ENCODE results near the gene PLEKHA1. TPM values are rescaled to one million over a fixed set of nuclear protein-coding genes. Genes with fewer than 3 reads are reported as not detected.

Gene PLEKHA1
- total and polyA plus RNA-seq, 2 of the 13 experiments (the other 11 are each of a cell fraction or from before 2014, with no cell fraction given) = 32.2 to 53.3 TPM

DNA sequence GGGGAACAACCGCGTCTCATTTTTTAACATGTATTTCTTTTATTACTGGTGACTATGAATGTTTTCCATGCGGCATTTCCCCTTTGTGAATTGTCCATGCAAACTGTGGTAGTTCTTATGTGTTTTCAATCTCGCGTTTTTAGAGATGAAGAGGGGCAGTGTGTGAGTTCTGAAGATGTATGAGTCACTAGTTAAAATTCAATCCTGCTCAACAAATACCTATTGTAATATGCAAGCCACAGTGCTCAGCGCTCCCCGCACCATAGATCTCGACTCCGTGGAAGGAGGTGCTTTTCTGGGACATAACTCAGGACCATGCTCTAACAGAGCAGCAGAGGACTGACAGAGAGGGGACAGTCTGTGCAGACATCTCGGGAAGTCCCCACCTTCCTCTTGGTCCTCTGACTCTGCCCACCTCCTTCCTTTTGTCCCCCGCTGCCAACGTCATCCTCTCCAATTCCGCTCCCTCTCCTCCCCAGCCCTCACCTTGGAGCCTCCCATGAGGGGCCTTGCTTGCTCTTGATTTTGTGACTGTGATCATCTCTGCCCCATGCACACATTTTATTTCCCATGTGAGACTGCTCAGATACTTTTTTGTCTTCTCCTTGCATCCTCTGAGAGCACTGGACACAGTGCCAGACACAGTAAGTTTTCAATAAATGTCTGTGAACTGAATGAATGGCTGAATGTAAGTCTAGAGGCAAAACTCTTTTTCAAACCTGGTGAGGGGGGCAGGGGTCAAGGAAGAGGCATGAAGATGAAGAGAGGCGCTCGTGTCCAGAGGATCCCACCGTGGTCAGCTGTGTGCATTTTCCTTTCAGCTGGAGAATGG lies 42.7 kb upstream of the PLEKHA1 start (continued):
- TF ChIP-seq, protein P1, sequence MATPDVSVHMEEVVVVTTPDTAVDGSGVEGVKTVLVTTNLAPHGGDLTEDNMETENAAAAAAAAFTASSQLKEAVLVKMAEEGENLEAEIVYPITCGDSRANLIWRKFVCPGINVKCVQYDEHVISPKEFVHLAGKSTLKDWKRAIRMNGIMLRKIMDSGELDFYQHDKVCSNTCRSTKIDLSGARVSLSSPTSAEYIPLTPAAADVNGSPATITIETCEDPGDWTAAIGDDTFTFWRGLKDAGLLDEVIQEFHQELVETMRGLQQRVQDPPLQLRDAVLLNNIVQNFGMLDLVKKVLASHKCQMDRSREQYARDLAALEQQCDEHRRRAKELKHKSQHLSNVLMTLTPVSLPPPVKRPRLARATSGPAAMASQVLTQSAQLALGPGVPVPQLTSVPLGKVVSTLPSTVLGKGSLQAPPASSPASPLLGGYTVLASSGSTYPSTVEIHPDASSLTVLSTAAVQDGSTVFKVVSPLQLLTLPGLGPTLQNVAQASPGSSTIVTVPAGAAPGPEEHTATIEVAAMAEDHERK (CRISPR knock-in tag; IDR thresholded peaks at IDR 0.05; ENCODE audit: low read depth) = no peak
- TF ChIP-seq ZNF143 (CRISPR knock-in tag; IDR thresholded peaks at IDR 0.05) (no peak), ZNF274 (CRISPR knock-in tag; IDR thresholded peaks at IDR 0.05) (no peak), ADNP (CRISPR knock-in tag; IDR thresholded peaks at IDR 0.05) (no peak), TCF12 (IDR thresholded peaks at IDR 0.05) (no peak), TCF12 (CRISPR knock-in tag; IDR thresholded peaks at IDR 0.05) (no peak), NFIC (IDR thresholded peaks at IDR 0.05; ENCODE audit: low read length) (peak; percentile 36; the same call in 1 of the 2 replicates), RXRA (CRISPR knock-in tag; IDR thresholded peaks at IDR 0.05) (no peak), ZNF672 (CRISPR knock-in tag; IDR thresholded peaks at IDR 0.05) (no peak), PHF5A (CRISPR knock-in tag; IDR thresholded peaks at IDR 0.05; ENCODE audit: low read depth, unreplicated experiment) (no peak), SP5 (CRISPR knock-in tag; IDR thresholded peaks at IDR 0.05; ENCODE audit: borderline replicate concordance, low read depth) (no peak), GABPA (IDR thresholded peaks at IDR 0.05; ENCODE audit: low read depth, low read length) (no peak), GABPA (CRISPR knock-in tag; IDR thresholded peaks at IDR 0.05; ENCODE audit: low read depth) (no peak), MYNN (CRISPR knock-in tag; IDR thresholded peaks at IDR 0.05; ENCODE audit: low read depth) (no peak), MED13 (CRISPR knock-in tag; IDR thresholded peaks at IDR 0.05) (no peak), PCBP2 (optimal IDR thresholded peaks at IDR 0.05; ENCODE audit: low read depth, low read length, poor library complexity, severe bottlenecking) (no peak), ZFP62 (CRISPR knock-in tag; IDR thresholded peaks at IDR 0.05) (no peak), SYNCRIP (IDR thresholded peaks at IDR 0.05; ENCODE audit: insufficient read depth, low read depth, low read length) (no peak), ZNF446 (CRISPR knock-in tag; IDR thresholded peaks at IDR 0.05) (no peak), ZNF431 (CRISPR knock-in tag; IDR thresholded peaks at IDR 0.05; ENCODE audit: borderline replicate concordance, low read depth) (0 out of 2 replicates have a peak, but pooled peaks have one; percentile 26)
- TF ChIP-seq, protein P2, sequence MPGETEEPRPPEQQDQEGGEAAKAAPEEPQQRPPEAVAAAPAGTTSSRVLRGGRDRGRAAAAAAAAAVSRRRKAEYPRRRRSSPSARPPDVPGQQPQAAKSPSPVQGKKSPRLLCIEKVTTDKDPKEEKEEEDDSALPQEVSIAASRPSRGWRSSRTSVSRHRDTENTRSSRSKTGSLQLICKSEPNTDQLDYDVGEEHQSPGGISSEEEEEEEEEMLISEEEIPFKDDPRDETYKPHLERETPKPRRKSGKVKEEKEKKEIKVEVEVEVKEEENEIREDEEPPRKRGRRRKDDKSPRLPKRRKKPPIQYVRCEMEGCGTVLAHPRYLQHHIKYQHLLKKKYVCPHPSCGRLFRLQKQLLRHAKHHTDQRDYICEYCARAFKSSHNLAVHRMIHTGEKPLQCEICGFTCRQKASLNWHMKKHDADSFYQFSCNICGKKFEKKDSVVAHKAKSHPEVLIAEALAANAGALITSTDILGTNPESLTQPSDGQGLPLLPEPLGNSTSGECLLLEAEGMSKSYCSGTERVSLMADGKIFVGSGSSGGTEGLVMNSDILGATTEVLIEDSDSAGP (CRISPR knock-in tag; IDR thresholded peaks at IDR 0.05; ENCODE audit: borderline replicate concordance) = peak; percentile 80
- TF ChIP-seq, protein P3, sequence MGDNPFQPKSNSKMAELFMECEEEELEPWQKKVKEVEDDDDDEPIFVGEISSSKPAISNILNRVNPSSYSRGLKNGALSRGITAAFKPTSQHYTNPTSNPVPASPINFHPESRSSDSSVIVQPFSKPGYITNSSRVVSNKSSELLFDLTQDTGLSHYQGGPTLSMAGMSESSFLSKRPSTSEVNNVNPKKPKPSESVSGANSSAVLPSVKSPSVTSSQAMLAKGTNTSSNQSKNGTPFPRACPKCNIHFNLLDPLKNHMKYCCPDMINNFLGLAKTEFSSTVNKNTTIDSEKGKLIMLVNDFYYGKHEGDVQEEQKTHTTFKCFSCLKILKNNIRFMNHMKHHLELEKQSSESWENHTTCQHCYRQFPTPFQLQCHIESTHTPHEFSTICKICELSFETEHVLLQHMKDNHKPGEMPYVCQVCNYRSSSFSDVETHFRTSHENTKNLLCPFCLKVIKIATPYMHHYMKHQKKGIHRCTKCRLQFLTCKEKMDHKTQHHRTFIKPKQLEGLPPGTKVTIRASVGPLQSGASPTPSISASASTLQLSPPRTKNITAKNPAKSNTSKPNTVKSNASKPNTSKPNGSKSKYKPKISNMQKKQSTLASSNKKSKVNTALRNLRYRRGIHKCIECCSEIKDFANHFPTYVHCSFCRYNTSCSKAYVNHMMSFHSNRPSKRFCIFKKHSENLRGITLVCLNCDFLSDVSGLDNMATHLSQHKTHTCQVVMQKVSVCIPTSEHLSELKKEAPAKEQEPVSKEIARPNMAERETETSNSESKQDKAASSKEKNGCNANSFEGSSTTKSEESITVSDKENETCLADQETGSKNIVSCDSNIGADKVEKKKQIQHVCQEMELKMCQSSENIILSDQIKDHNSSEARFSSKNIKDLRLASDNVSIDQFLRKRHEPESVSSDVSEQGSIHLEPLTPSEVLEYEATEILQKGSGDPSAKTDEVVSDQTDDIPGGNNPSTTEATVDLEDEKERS (CRISPR knock-in tag; IDR thresholded peaks at IDR 0.05) = no peak
- TF ChIP-seq, protein P4, sequence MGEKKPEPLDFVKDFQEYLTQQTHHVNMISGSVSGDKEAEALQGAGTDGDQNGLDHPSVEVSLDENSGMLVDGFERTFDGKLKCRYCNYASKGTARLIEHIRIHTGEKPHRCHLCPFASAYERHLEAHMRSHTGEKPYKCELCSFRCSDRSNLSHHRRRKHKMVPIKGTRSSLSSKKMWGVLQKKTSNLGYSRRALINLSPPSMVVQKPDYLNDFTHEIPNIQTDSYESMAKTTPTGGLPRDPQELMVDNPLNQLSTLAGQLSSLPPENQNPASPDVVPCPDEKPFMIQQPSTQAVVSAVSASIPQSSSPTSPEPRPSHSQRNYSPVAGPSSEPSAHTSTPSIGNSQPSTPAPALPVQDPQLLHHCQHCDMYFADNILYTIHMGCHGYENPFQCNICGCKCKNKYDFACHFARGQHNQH (CRISPR knock-in tag; IDR thresholded peaks at IDR 0.05) = peak; percentile 22; the same call in 1 of the 2 replicates
